ENCODE results near the gene CLEC18C.

CLEC18C gene

DNA sequence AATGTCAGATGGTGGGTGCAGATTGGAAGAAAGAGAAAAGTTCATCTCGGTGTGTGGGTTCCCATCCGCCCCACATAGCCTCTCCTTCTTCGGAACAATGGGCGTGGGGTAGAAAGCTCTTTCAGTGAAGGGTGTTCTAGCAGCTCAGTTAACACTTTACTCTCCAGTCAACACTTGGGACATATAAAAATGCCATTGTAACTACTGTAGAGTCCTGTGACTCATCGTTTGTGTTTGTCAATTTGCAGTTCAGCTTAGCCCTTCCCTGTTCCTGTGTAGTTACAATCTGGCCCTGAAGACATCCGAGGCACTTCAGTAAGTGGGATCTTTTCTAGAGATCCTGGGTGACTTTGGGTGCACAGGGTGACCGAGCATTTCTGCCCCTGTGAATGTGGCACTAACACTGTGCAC, 11.5 kb upstream of the CLEC18C start:
- no peak for TF ChIP-seq FOXM1 (IDR thresholded peaks at IDR 0.05; ENCODE audit: borderline replicate concordance, low read depth)
- TF ChIP-seq NFIC (IDR thresholded peaks at IDR 0.05): no peak
- no peak for TF ChIP-seq CEBPB (IDR thresholded peaks at IDR 0.05)
- TF ChIP-seq EP300 (IDR thresholded peaks at IDR 0.05; ENCODE audit: borderline replicate concordance): no peak
- no peak for TF ChIP-seq CREB1 (IDR thresholded peaks at IDR 0.05; ENCODE audit: low read depth)
- TF ChIP-seq, protein P1, sequence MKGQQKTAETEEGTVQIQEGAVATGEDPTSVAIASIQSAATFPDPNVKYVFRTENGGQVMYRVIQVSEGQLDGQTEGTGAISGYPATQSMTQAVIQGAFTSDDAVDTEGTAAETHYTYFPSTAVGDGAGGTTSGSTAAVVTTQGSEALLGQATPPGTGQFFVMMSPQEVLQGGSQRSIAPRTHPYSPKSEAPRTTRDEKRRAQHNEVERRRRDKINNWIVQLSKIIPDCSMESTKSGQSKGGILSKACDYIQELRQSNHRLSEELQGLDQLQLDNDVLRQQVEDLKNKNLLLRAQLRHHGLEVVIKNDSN (IDR thresholded peaks at IDR 0.05): no peak
- TF ChIP-seq, protein P2, sequence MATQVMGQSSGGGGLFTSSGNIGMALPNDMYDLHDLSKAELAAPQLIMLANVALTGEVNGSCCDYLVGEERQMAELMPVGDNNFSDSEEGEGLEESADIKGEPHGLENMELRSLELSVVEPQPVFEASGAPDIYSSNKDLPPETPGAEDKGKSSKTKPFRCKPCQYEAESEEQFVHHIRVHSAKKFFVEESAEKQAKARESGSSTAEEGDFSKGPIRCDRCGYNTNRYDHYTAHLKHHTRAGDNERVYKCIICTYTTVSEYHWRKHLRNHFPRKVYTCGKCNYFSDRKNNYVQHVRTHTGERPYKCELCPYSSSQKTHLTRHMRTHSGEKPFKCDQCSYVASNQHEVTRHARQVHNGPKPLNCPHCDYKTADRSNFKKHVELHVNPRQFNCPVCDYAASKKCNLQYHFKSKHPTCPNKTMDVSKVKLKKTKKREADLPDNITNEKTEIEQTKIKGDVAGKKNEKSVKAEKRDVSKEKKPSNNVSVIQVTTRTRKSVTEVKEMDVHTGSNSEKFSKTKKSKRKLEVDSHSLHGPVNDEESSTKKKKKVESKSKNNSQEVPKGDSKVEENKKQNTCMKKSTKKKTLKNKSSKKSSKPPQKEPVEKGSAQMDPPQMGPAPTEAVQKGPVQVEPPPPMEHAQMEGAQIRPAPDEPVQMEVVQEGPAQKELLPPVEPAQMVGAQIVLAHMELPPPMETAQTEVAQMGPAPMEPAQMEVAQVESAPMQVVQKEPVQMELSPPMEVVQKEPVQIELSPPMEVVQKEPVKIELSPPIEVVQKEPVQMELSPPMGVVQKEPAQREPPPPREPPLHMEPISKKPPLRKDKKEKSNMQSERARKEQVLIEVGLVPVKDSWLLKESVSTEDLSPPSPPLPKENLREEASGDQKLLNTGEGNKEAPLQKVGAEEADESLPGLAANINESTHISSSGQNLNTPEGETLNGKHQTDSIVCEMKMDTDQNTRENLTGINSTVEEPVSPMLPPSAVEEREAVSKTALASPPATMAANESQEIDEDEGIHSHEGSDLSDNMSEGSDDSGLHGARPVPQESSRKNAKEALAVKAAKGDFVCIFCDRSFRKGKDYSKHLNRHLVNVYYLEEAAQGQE (IDR thresholded peaks at IDR 0.05; ENCODE audit: low read depth): no peak
- no peak for TF ChIP-seq ZBTB7A (IDR thresholded peaks at IDR 0.05; ENCODE audit: low read depth)
- TF ChIP-seq EGR1 (IDR thresholded peaks at IDR 0.05): no peak
- TF ChIP-seq TAF1 (IDR thresholded peaks at IDR 0.05; ENCODE audit: low read depth): no peak
- TF ChIP-seq TCF12 (IDR thresholded peaks at IDR 0.05; ENCODE audit: low read depth): no peak
- no peak for TF ChIP-seq TEAD4 (IDR thresholded peaks at IDR 0.05)
- no peak for TF ChIP-seq YY1 (IDR thresholded peaks at IDR 0.05; ENCODE audit: low read depth)
- TF ChIP-seq, protein P3, sequence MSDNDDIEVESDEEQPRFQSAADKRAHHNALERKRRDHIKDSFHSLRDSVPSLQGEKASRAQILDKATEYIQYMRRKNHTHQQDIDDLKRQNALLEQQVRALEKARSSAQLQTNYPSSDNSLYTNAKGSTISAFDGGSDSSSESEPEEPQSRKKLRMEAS (IDR thresholded peaks at IDR 0.05): no peak

DNA sequence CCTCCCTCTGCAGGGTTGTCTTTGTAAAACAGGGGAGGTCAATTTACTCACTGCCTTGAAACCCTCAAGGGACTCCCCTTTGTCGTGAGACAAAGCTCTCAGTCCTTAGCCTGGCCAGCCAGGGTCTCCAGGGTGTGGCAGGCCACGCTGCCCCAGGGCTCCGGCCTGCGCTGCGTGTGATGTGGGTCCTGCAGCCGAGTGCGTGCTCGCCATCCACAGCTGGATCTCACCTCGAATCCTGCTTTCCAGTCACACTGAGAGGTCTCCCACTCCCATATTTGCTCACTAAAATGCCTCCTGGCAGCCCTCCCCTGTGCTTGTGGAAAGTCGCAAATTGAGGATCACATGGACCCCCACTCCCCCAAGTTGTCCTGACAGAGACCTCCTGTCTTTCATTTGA, 10.0 kb upstream of the CLEC18C start:
- TF ChIP-seq TEAD4 (IDR thresholded peaks at IDR 0.05) (no peak), TCF12 (IDR thresholded peaks at IDR 0.05; ENCODE audit: low read depth) (no peak), ZBTB7A (IDR thresholded peaks at IDR 0.05; ENCODE audit: low read depth) (no peak), RAD21 (IDR thresholded peaks at IDR 0.05; ENCODE audit: low read depth) (no peak)
- TF ChIP-seq, protein P1 (IDR thresholded peaks at IDR 0.05): no peak
- TF ChIP-seq, protein P3 (IDR thresholded peaks at IDR 0.05): no peak
